Mammary epithelial cell (primary cell): Measurements from ENCODE around the gene FBXL16.

Source experiments
- CTCF ChIP-seq, 2 donors: IDR thresholded peaks in 1 of 2; conservative IDR thresholded peaks in 1 of 2; 2 replicates each; pipeline ENCODE4 v1.5.1; 2011 to 2012; ENCODE audit warnings: inconsistent platforms in 2 of 2, low read length in 2 of 2, mild to moderate bottlenecking in 2 of 2, control low read depth in 1 of 2, low read depth in 1 of 2; ENCODE audit not compliant: insufficient read depth in 1 of 2; ENCODE audit errors: extremely low read depth in 1 of 2
- EZH2 ChIP-seq: IDR thresholded peaks from 2 replicates; pipeline ENCODE4 v1.6.1; 2012; ENCODE audit warnings: low read length, inconsistent platforms, borderline replicate concordance

GRCh38 chr16:652454-653305, 52.9 kb downstream of the FBXL16 start:
- TF ChIP-seq CTCF (conservative IDR thresholded peaks at IDR 0.05 in 1 of 2, IDR thresholded peaks at IDR 0.05 in 1 of 2; ENCODE audit: extremely low read depth in 1 of 2, insufficient read depth in 1 of 2, low read depth in 1 of 2, low read length in 2 of 2) (no peak), EZH2 (no peak)
